ENCODE data around the gene DNAH11. TPM values are rescaled to one million over a fixed set of nuclear protein-coding genes. Genes with fewer than 3 reads are reported as not detected.
A peak's percentile ranks its signal among the peaks of the same experiment; 100 is the strongest.

Gene DNAH11
- total and polyA plus RNA-seq, 8 donors = 0.86 to 7.6 (median 3.5) TPM

DNA sequence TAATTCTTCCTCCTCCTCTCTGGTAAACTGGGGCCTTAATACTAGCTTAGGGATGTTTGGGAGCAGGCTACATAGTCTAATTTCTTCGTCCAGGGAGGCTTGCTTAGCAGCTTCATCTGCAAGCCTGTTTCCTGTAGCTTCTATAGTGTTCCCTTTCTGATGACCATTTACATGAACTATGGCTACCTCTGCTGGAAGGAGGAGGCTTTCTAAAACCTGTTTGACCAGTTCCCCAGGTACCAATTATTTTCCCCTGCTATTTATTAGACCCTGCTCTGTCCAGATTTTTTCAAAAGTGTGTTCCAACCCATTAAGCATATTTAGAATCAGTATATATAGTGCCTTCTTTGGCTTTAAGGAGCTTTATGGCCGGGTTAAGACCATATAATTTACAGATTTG is 38.8 kb upstream of the DNAH11 start:
- DNase-seq (peak in 1 of 4 donors; percentile 25), ATAC-seq (peak; percentile 46)
- Histone ChIP-seq H3K27me3 (no peaks in the 10 kb centered on the region), H3K27ac (no peak overlapping the region), H3K4me1 (no peaks in the 10 kb centered on the region), H3K9me3 (no peaks in the 10 kb centered on the region), H3K4me3 (no peak overlapping the region), H3K36me3 (no peaks in the 10 kb centered on the region)
- TF ChIP-seq, protein P1, sequence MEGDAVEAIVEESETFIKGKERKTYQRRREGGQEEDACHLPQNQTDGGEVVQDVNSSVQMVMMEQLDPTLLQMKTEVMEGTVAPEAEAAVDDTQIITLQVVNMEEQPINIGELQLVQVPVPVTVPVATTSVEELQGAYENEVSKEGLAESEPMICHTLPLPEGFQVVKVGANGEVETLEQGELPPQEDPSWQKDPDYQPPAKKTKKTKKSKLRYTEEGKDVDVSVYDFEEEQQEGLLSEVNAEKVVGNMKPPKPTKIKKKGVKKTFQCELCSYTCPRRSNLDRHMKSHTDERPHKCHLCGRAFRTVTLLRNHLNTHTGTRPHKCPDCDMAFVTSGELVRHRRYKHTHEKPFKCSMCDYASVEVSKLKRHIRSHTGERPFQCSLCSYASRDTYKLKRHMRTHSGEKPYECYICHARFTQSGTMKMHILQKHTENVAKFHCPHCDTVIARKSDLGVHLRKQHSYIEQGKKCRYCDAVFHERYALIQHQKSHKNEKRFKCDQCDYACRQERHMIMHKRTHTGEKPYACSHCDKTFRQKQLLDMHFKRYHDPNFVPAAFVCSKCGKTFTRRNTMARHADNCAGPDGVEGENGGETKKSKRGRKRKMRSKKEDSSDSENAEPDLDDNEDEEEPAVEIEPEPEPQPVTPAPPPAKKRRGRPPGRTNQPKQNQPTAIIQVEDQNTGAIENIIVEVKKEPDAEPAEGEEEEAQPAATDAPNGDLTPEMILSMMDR (IDR thresholded peaks at IDR 0.05) = no peak
- intact Hi-C loops (cut with DNase I) = no loop called here

DNA sequence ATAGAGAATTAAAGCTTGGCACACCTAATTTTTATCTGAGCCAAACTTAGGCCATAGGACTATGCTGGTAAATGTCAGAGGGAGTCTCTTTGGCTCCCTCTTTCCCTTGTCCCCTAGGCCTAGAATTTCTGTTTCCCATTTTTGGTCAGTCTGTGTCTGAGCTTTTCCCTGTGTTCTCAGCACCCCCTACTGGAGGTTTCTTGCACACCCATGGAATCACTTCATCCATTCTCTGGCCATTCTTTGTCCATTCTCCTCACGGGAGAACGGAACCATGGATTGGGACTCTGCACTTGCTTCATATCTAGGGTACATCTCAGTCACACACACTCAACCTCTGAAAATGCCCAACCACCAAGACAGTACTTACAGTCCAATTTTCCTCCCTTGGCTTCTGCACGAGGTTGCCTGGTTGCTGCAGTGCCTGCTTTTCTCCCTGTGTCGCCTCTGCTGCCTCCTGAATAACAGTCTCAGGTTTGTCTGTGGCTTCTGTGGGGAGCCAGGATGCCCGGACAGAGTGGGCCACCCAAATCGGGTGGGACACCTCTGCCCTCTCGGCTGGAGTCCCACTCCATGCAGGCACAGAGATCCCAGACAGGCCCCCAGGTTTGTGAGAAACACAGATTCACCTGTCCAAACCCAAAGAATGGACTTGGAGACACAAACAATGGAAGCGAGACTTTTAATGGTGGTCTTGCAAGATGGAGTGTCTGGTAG is 35.1 kb upstream of the DNAH11 start:
- Histone ChIP-seq H3K36me3 (peaks cover 0 to 15% of the 10 kb centered on the region in 2 donors), H3K4me1 (no peaks in the 10 kb centered on the region), H3K4me3 (no peak overlapping the region), H3K27me3 (no peaks in the 10 kb centered on the region), H3K9me3 (peaks cover 0 to 2% of the 10 kb centered on the region in 2 donors), H3K27ac (no peak overlapping the region)
- TF ChIP-seq, protein P1 (IDR thresholded peaks at IDR 0.05) = peak; percentile 72 to 79
- peak in 3 of 4 donors; percentile 32 to 51 (median 37) for DNase-seq
- ATAC-seq = peak; percentile 85
- intact Hi-C loops (cut with DNase I) = loop anchor here in 1 of 2 donors (5.0 kb wide), 1 partner anchor 245 kb away; no protein-coding TSS in a partner anchor

DNA sequence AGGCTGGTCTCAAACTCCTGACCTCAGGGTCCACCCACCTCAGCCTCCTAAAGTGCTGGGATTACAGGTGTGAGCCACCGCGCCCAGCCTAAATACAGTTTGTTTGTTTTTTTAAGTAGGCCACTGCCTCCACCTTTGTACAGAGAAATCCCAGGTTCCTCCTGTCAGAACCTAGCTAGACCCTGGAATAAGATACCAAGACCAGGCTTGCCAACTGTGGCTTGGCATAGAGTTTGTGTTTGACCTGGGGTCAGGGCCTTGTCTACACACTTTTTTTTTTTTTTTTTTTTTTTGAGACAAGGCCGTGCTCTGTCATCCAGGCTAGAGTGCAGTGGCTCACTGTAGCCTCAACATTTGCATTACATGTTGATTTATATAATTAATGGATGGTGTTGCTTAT is 34.3 kb upstream of the DNAH11 start:
- intact Hi-C loops (cut with DNase I) = loop anchor here in 1 of 2 donors (5.0 kb wide), 1 partner anchor 246 kb away; no protein-coding TSS in a partner anchor
- Histone ChIP-seq H3K27ac (no peak overlapping the region), H3K27me3 (no peaks in the 10 kb centered on the region), H3K36me3 (peaks cover 0 to 15% of the 10 kb centered on the region in 2 donors), H3K4me3 (no peak overlapping the region), H3K9me3 (peaks cover 0 to 2% of the 10 kb centered on the region in 2 donors), H3K4me1 (no peaks in the 10 kb centered on the region)
- ATAC-seq (no peak), DNase-seq (peak in 1 of 4 donors; percentile 25)
- TF ChIP-seq, protein P1 (IDR thresholded peaks at IDR 0.05) = no peak

DNA sequence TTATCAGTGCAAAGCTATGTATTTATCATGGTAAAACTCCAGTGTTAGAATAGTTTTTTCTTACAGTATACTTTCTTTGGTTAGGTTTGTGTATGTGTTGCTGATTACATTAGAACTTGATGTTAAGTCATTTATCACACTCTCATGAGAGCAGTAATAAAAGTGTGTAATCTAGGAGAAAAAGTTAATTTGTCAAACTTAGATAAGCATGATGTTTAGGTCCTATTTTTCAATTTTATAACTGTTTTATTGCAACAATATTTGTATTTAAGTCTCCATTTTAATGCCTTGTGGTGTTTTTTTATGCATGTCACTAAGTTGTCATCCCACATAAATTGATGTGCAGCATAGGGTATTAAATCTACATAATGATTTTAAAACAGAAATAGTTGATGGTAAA is 28.8 kb upstream of the DNAH11 start:
- Histone ChIP-seq H3K9me3 (peaks cover 0 to 2% of the 10 kb centered on the region in 2 donors), H3K36me3 (peaks cover 0 to 15% of the 10 kb centered on the region in 2 donors), H3K4me3 (no peak overlapping the region), H3K4me1 (no peaks in the 10 kb centered on the region), H3K27me3 (no peaks in the 10 kb centered on the region), H3K27ac (no peak overlapping the region)
- DNase-seq = no peak
- TF ChIP-seq, protein P1 (IDR thresholded peaks at IDR 0.05) = no peak
- no peak for ATAC-seq
- intact Hi-C loops (cut with DNase I) = no loop called here

DNA sequence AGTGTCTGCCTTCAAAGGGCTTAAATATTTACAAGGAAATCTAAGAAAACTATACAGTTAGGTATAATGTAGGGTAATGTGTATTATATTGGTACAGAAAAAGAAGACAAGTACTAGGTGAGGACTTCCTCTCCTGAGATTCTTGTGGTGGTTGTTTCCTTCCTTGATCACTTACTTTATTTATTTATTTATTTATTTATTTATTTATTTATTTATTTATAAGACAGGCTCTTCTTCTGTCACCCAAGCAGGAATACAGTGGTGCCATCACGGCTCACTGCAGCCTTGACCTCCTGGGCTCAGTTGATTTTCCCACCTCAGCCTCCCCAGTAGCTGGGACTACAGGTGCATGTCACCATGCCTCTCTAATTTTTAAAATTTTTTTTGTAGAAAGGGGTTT is 18.2 kb upstream of the DNAH11 start:
- intact Hi-C loops (cut with DNase I) = no loop called here
- no peak overlapping the region for H3K27ac ChIP-seq
- ATAC-seq (no peak), DNase-seq (no peak)
- H3K27me3 ChIP-seq = no peaks in the 10 kb centered on the region
- peaks cover 0 to 5% of the 10 kb centered on the region in 2 donors for H3K9me3 ChIP-seq
- TF ChIP-seq, protein P1 (IDR thresholded peaks at IDR 0.05) = no peak
- no peaks in the 10 kb centered on the region for H3K36me3 ChIP-seq
- no peaks in the 10 kb centered on the region for H3K4me1 ChIP-seq
- no peak overlapping the region for H3K4me3 ChIP-seq

Measured in left lung (tissue), 10 donors.